Frontal cortex (tissue), 4 donors: ENCODE measurements around the gene UQCC2. TPM values are rescaled to one million over a fixed set of nuclear protein-coding genes. Genes with fewer than 3 reads are reported as not detected.

Experiments
- DNase-seq, 2 donors: peaks; one replicate each; pipeline ENCODE4 v3.0.0; 2012; ENCODE audit warnings: low spot score in 2 of 2
- FAIRE-seq: peaks from 2 replicates; lab custom pipeline; 2012; peaks lifted over from hg19 to GRCh38; lab: Jason Lieb, UNC
- total RNA-seq: library from RNA; depleted of rRNA; stranded (reverse); fragments of >200 nt; gene quantifications from one replicate; pipeline ENCODE4 v1.2.3, GENCODE V29; 2014
- donor health status: control.
- donor health status: control.
- donor health status: control.

Gene UQCC2
- total RNA-seq, 1 donor from 2014 or later, result 19.6 TPM

- FAIRE-seq (no peak), DNase-seq (no peak)
Observed at GRCh38 chr6:33709605-33710295, 1.8 kb downstream of the UQCC2 start.

GRCh38 chr6:33708516-33709204 lies 2.8 kb downstream of the UQCC2 start:
- no peak for DNase-seq
- FAIRE-seq, result no peak

GRCh38 chr6:33707771-33708170 lies 3.7 kb downstream of the UQCC2 start:
- FAIRE-seq, result no peak
- DNase-seq, result no peak

GRCh38 chr6:33705955-33706725 lies 5.4 kb downstream of the UQCC2 start:
- FAIRE-seq (no peak), DNase-seq (no peak)

GRCh38 chr6:33705268-33705885 lies 6.1 kb downstream of the UQCC2 start:
- no peak for FAIRE-seq
- no peak for DNase-seq

GRCh38 chr6:33704215-33705066 lies 7.1 kb downstream of the UQCC2 start:
- FAIRE-seq (no peak), DNase-seq (no peak)

- DNase-seq, result no peak
- FAIRE-seq, result no peak
Observed at GRCh38 chr6:33702345-33702977, 9.0 kb downstream of the UQCC2 start.

GRCh38 chr6:33700391-33701050 lies 11.0 kb downstream of the UQCC2 start:
- FAIRE-seq, result no peak

GRCh38 chr6:33699739-33700138 lies 11.8 kb downstream of the UQCC2 start:
- DNase-seq (no peak), FAIRE-seq (no peak)

More at GRCh38 chr6:33700391-33701050, 11.0 kb downstream of the UQCC2 start:
- no peak for DNase-seq

- DNase-seq (no peak), FAIRE-seq (no peak)
Observed at GRCh38 chr6:33699131-33699530, 12.4 kb downstream of the UQCC2 start.

GRCh38 chr6:33698494-33698893 lies 13.0 kb downstream of the UQCC2 start:
- DNase-seq (no peak), FAIRE-seq (no peak)

GRCh38 chr6:33697845-33698244 lies 13.7 kb downstream of the UQCC2 start:
- FAIRE-seq (no peak), DNase-seq (no peak)

- DNase-seq, result peak in 1 of 2 donors; percentile 54
- FAIRE-seq, result no peak
Observed at GRCh38 chr6:33696548-33697518, 14.7 kb downstream of the UQCC2 start.

GRCh38 chr6:33696076-33696475 lies 15.4 kb downstream of the UQCC2 start:
- FAIRE-seq (no peak), DNase-seq (no peak)

GRCh38 chr6:33695451-33695887 lies 16.0 kb downstream of the UQCC2 start:
- no peak for DNase-seq
- no peak for FAIRE-seq

GRCh38 chr6:33694977-33695376 lies 16.5 kb downstream of the UQCC2 start:
- no peak for DNase-seq
- FAIRE-seq, result no peak

- no peak for DNase-seq
- no peak for FAIRE-seq
Observed at GRCh38 chr6:33694401-33694931, 17.0 kb downstream of the UQCC2 start.
